NCI-H748 (cell line): Measurements from ENCODE around the gene SQOR.

Experiments used
- DNase-seq: peaks from one replicate; lab custom pipeline; 2025; ENCODE audit not compliant: unreplicated experiment; lab: John Stamatoyannopoulos, UW

The SQOR gene

DNA sequence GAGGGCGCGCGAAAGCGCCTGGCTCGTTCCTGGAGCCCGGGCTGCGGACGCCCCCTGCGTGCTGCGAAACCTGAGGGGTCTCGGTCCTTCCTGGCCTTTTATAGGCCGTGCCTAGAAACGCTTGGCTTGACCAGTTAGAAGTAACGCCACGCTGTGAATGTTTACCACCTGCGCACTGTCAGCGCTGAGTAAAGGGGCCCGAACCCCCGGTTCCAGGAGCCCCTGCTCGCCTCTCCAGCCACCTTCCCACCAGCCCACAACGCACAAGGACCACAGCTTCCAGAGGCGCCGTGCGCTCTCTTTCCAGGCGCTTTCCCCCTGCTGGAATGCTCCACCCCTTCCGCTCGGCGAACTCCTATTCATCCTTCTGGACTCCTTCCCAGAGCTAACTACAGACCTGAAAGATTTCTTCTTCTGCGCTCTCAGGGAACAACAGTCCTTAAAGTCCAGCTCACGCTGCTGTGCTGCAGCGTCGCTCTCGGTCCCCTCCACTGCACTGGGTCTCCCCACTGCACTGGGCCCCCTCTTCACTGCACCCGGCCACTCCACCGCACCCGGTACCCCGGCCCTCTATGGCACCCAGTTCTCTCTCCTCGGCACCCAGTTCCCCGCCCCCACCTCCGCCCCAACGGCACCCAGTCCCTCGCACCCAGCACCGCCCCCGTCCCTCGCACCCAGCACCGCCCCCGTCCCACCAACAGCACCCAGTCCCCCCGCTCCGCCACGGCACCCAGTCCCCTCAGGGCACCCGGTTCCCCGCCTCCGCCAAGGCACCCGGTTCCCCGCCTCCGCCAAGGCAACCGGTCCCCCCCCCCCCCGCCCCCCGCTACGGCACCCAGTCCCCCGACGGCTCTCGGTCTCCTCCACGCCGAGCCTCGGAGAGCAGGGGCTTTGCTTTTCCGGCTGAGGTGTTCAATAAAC lies 69.8 kb downstream of the SQOR start:
- DNase-seq: no peak

GRCh38 chr15:45705510-45706473 lies 71.0 kb downstream of the SQOR start:
- DNase-seq: peak; percentile 76

DNA sequence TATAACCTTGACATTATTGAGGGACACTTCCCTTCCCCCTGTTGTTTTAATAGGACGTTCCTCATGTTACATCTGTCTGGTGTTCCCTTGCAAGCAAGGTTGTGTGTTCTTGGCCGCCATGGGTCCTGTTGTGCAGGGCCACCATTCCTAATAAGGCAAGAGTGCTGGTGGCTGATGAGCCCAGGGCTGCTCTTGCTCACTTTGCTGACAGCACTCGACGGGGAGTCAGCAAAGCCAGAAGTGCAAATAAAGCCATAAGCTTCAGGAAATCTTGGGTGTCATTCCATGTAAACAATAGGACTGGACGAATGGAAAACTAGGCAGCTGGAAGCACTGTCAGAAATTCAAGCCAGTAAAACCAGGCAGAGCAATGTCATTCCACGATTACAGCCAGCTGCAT lies 75.8 kb downstream of the SQOR start:
- peak; percentile 32 for DNase-seq

- DNase-seq: peak; percentile 78
Measured at GRCh38 chr15:45714590-45715488, 80.0 kb downstream of the SQOR start.

DNA sequence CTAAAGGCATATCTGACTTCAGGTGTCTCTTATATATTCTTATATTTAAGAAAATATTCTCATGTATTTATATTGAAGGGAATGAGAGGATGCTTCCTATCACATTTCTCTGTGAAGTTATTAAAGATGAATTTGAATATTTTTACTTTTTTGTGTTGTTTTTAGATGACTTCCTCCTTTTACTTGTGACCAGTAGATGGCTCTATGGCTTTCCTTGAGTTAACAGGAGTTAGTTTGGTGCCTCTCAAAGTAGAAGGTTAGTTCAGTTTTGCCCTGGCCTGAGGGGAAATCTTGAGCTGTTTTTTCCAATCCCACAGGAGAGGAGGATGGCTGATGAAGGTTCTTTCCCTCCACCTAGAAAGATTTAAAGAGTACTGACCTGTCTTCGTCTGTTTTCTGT lies 80.7 kb downstream of the SQOR start:
- peak; percentile 47 for DNase-seq

- DNase-seq: no peak
Measured at GRCh38 chr15:45719490-45719889, 84.7 kb downstream of the SQOR start.

GRCh38 chr15:45720183-45720582 lies 85.4 kb downstream of the SQOR start:
- DNase-seq: no peak

DNA sequence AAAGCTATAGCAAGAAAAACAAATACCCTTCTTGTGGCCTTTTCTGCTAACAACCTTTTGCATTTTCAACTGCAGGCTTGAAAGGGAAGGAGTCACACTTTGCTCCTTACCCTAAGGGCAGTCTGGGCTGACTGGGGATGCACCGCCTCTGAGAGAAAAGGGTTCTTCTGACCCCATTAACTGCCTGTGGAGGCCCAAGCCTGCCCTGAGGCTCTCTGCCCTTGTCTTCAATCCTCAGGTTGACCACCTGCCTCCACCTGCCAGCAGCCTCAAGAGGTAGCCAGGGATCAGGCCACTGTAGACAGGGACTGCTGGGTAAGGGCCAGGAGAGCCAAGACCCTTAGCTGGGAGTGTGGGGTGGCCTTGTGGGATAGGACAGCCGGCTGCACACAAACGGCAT lies 93.8 kb downstream of the SQOR start:
- DNase-seq: no peak

DNA sequence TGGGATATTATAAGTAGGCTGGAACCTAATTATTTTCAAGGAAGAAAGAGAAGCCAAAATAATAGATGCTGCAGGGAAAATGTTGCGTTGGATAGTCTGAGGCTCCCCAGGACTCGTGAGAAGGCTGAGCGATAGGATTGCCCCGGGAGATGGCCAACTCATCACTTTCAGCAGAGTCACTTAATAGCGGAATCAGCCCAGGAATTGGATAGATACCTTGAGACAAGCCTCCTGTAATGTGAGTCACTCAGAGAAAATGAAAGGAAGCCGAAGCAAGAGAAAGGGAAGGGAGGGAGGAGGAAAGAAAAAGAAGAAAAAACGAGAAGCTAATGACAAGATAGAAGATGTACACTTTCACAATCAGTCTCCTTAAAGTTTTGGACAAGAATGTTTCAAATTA lies 94.3 kb downstream of the SQOR start:
- no peak for DNase-seq

GRCh38 chr15:45731343-45731742 lies 96.5 kb downstream of the SQOR start:
- no peak for DNase-seq

- peak; percentile 63 for DNase-seq
Measured at GRCh38 chr15:45732662-45733061, 97.8 kb downstream of the SQOR start.

- DNase-seq: no peak
Measured at GRCh38 chr15:45734260-45734711, 99.5 kb downstream of the SQOR start.
